ENCODE data around the gene ZKSCAN8.

The ZKSCAN8 gene

GRCh38 chr6:28172006-28172405, 30.3 kb downstream of the ZKSCAN8 start:
- DNase-seq (ENCODE audit: low read depth, low spot score), result no peak
- CTCF ChIA-PET, result interaction anchor here (0.9 kb wide), 1 partner anchor 184 kb away, joined by 3 read pairs; no protein-coding TSS in a partner anchor
- POLR2A ChIA-PET, result no interaction called here
- no peak for TF ChIP-seq CTCF (IDR thresholded peaks at IDR 0.05; ENCODE audit: insufficient read depth, low read length, missing control alignments)
- H3K4me3 ChIP-seq (ENCODE audit: low read depth, low read length), result no peak overlapping the region

GRCh38 chr6:28176373-28176772, 34.7 kb downstream of the ZKSCAN8 start:
- no peak for TF ChIP-seq CTCF (IDR thresholded peaks at IDR 0.05; ENCODE audit: insufficient read depth, low read length, missing control alignments)
- no peak for DNase-seq (ENCODE audit: low read depth, low spot score)
- no peak overlapping the region for H3K4me3 ChIP-seq (ENCODE audit: low read depth, low read length)
- ChIA-PET CTCF (no interaction called here), POLR2A (no interaction called here)

DNA sequence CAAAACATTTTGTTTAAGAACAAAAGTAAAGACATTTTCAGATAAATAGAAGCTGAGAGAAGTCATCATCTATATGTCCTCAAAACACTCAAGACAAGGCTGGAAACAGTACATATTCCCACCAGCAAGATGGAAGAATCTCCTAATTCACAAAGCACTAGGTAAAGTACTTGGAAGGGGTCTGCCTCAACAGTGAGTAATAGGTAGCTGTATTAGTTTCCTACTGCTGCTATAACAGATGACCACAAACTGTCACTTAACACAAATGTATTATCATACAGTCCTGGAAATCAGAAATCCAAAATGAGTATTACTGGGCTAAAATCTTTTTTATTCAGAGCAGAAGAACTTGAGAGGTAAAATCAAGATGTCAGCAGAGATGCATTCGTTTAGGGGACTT, 40.6 kb downstream of the ZKSCAN8 start:
- H3K4me3 ChIP-seq (ENCODE audit: low read depth, low read length), result no peak overlapping the region
- DNase-seq (ENCODE audit: low read depth, low spot score), result no peak
- ChIA-PET POLR2A (no interaction called here), CTCF (no interaction called here)
- TF ChIP-seq CTCF (IDR thresholded peaks at IDR 0.05; ENCODE audit: insufficient read depth, low read length, missing control alignments), result no peak

- no peak for TF ChIP-seq CTCF (IDR thresholded peaks at IDR 0.05; ENCODE audit: insufficient read depth, low read length, missing control alignments)
- no peak overlapping the region for H3K4me3 ChIP-seq (ENCODE audit: low read depth, low read length)
- CTCF ChIA-PET, result no interaction called here
- POLR2A ChIA-PET, result no interaction called here
- DNase-seq (ENCODE audit: low read depth, low spot score), result no peak
These were observed 46.7 kb downstream of the ZKSCAN8 start for GRCh38 chr6:28188111-28188979.

- DNase-seq (ENCODE audit: low read depth, low spot score), result no peak
- no peak overlapping the region for H3K4me3 ChIP-seq (ENCODE audit: low read depth, low read length)
- no peak for TF ChIP-seq CTCF (IDR thresholded peaks at IDR 0.05; ENCODE audit: insufficient read depth, low read length, missing control alignments)
- POLR2A ChIA-PET, result no interaction called here
- CTCF ChIA-PET, result no interaction called here
These were observed 58.3 kb downstream of the ZKSCAN8 start for GRCh38 chr6:28200020-28200419.

- ChIA-PET POLR2A (interaction anchor here (0.7 kb wide), 1 partner anchor 132 kb away, joined by 3 read pairs; no protein-coding TSS in a partner anchor), CTCF (no interaction called here)
- no peak for TF ChIP-seq CTCF (IDR thresholded peaks at IDR 0.05; ENCODE audit: insufficient read depth, low read length, missing control alignments)
- no peak overlapping the region for H3K4me3 ChIP-seq (ENCODE audit: low read depth, low read length)
- DNase-seq (ENCODE audit: low read depth, low spot score), result no peak
These were observed 61.5 kb downstream of the ZKSCAN8 start for GRCh38 chr6:28203201-28203600.
